Measurements from ENCODE around the gene COQ4.

COQ4 gene

DNA sequence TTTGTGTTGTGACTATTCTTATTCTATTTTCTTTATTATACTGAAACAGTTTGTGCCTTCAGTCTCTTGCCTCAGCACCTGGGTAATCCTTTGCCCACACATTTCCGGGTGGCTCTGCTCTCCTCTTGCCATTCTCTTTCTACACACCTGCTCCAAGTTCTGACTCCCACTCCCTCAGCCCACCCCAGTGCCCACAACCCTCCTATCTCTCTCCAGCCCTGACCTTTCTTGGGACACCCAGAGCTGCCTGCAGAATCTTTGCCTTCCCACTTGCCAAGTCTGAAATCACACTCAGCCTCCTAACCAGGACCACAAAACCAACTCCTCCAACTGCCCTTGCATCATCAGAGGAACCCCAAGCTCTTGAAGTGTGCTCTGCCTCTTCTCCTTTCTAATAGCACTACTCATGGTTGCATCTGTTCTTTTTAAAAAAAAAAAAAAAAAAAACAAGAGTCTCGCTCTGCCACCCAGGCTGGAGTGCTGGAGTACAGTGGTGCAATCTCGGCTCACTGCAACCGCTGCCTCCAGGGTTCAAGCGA lies 42.5 kb upstream of the COQ4 start:
- Histone ChIP-seq H3K9me2 (replicated peaks; ENCODE audit: low read depth, low read length) (no peaks in the 10 kb centered on the region), H4K20me1 (ENCODE audit: insufficient read depth, low read length, poor library complexity, severe bottlenecking) (peaks cover 3% of the 10 kb centered on the region), H3F3A (ENCODE audit: low read depth) (no peaks in the 10 kb centered on the region), H3K36me3 (ENCODE audit: insufficient read depth, low read length) (no peaks in the 10 kb centered on the region), H3K4me3 (ENCODE audit: low read length, poor library complexity, severe bottlenecking) (no peak overlapping the region), H2AFZ (ENCODE audit: low read length) (no peak overlapping the region), H3K9ac (ENCODE audit: low read depth, low read length, poor library complexity, severe bottlenecking) (no peak overlapping the region), H3K9me3 (ENCODE audit: insufficient read depth, low read depth, low read length) (no peaks in the 10 kb centered on the region), H3K27me3 (ENCODE audit: insufficient read depth, low read length, poor library complexity, severe bottlenecking) (no peaks in the 10 kb centered on the region), H3K79me2 (ENCODE audit: insufficient read depth, low read length) (peaks cover 14% of the 10 kb centered on the region), H3K4me2 (ENCODE audit: low read depth, low read length, poor library complexity, severe bottlenecking) (no peak overlapping the region), H3K4me1 (ENCODE audit: insufficient read depth, low read length, poor library complexity, severe bottlenecking) (peaks cover 9% of the 10 kb centered on the region)
- TF ChIP-seq, protein P1, sequence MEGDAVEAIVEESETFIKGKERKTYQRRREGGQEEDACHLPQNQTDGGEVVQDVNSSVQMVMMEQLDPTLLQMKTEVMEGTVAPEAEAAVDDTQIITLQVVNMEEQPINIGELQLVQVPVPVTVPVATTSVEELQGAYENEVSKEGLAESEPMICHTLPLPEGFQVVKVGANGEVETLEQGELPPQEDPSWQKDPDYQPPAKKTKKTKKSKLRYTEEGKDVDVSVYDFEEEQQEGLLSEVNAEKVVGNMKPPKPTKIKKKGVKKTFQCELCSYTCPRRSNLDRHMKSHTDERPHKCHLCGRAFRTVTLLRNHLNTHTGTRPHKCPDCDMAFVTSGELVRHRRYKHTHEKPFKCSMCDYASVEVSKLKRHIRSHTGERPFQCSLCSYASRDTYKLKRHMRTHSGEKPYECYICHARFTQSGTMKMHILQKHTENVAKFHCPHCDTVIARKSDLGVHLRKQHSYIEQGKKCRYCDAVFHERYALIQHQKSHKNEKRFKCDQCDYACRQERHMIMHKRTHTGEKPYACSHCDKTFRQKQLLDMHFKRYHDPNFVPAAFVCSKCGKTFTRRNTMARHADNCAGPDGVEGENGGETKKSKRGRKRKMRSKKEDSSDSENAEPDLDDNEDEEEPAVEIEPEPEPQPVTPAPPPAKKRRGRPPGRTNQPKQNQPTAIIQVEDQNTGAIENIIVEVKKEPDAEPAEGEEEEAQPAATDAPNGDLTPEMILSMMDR (conservative IDR thresholded peaks at IDR 0.05; ENCODE audit: low read length): no peak
- no peak for TF ChIP-seq EZH2phosphoT487 (IDR thresholded peaks at IDR 0.05; ENCODE audit: borderline replicate concordance)

DNA sequence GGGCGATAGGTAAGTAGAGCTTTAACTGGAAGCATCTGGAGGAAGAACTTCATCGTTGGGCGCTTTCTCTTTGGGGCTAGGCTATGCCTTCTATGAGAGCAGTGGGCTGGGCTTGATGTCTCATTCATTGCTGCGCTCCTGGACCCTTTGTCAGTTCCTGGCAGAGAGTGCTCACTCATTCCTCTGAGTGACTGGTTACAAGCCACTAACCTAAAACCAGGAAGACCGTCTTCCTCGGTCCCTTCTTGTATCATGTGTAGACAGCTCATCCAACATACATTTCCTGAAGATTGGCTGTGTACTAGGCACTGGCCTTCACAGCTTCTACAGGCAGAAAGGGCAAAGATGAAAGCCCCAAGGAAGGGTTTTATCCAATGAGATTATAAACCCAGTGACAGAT lies 40.1 kb upstream of the COQ4 start:
- H3K9me3 ChIP-seq (ENCODE audit: insufficient read depth, low read depth, low read length): no peaks in the 10 kb centered on the region
- H3K79me2 ChIP-seq (ENCODE audit: insufficient read depth, low read length): no peaks in the 10 kb centered on the region
- H2AFZ ChIP-seq (ENCODE audit: low read length): no peak overlapping the region
- H3K36me3 ChIP-seq (ENCODE audit: insufficient read depth, low read length): no peaks in the 10 kb centered on the region
- no peak for TF ChIP-seq EZH2phosphoT487 (IDR thresholded peaks at IDR 0.05; ENCODE audit: borderline replicate concordance)
- TF ChIP-seq, protein P1 (conservative IDR thresholded peaks at IDR 0.05; ENCODE audit: low read length): no peak
- no peaks in the 10 kb centered on the region for H3K4me1 ChIP-seq (ENCODE audit: insufficient read depth, low read length, poor library complexity, severe bottlenecking)
- no peak overlapping the region for H3K4me3 ChIP-seq (ENCODE audit: low read length, poor library complexity, severe bottlenecking)
- no peaks in the 10 kb centered on the region for H4K20me1 ChIP-seq (ENCODE audit: insufficient read depth, low read length, poor library complexity, severe bottlenecking)
- no peak overlapping the region for H3K4me2 ChIP-seq (ENCODE audit: low read depth, low read length, poor library complexity, severe bottlenecking)
- H3K9ac ChIP-seq (ENCODE audit: low read depth, low read length, poor library complexity, severe bottlenecking): no peak overlapping the region
- no peaks in the 10 kb centered on the region for H3K27me3 ChIP-seq (ENCODE audit: insufficient read depth, low read length, poor library complexity, severe bottlenecking)
- H3K9me2 ChIP-seq (replicated peaks; ENCODE audit: low read depth, low read length): no peaks in the 10 kb centered on the region
- H3F3A ChIP-seq (ENCODE audit: low read depth): no peaks in the 10 kb centered on the region

DNA sequence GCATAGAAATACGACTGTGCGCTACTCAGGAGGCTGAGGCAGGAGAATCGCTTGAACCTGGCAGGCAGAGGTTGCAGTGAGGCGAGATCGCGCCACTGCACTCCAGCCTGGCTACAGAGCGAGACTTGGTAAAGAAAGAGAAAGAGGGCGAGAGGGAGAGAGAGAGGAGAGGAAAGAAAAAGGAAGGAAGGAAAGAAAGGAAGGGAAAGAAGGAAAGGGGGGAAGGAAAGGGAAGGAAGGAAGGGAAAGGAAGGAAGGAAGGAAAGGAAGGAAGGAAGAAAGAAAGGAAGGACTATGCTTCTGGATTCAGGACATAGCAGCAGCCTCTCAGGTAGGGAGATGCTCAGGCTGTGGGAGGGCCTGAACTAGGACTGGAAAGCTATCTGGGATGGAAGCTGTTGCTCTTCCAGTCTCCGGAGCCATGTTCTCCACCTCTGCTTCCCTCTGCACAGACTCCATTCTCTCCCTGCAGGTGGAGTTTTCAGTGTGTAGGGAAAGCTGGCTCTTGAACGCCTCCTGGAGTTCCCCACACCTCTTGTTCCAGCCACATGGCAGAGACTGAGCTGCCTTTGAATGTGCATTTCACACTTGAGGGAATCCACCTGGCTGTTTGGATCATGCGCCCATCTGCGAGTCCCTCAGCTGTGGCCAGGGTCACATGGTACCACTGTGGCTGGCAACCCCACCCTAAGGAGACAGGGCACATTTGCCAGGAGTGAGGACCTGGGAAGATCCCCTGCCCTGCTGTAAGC lies 37.4 kb upstream of the COQ4 start:
- H3K4me2 ChIP-seq (ENCODE audit: low read depth, low read length, poor library complexity, severe bottlenecking): no peak overlapping the region
- peaks cover 4% of the 10 kb centered on the region for H3K4me1 ChIP-seq (ENCODE audit: insufficient read depth, low read length, poor library complexity, severe bottlenecking)
- TF ChIP-seq, protein P1 (conservative IDR thresholded peaks at IDR 0.05; ENCODE audit: low read length): no peak
- no peak for TF ChIP-seq EZH2phosphoT487 (IDR thresholded peaks at IDR 0.05; ENCODE audit: borderline replicate concordance)
- H3K79me2 ChIP-seq (ENCODE audit: insufficient read depth, low read length): no peaks in the 10 kb centered on the region
- no peaks in the 10 kb centered on the region for H3K27me3 ChIP-seq (ENCODE audit: insufficient read depth, low read length, poor library complexity, severe bottlenecking)
- no peaks in the 10 kb centered on the region for H3K36me3 ChIP-seq (ENCODE audit: insufficient read depth, low read length)
- no peaks in the 10 kb centered on the region for H3K9me3 ChIP-seq (ENCODE audit: insufficient read depth, low read depth, low read length)
- no peak overlapping the region for H3K9ac ChIP-seq (ENCODE audit: low read depth, low read length, poor library complexity, severe bottlenecking)
- no peaks in the 10 kb centered on the region for H4K20me1 ChIP-seq (ENCODE audit: insufficient read depth, low read length, poor library complexity, severe bottlenecking)
- H3K4me3 ChIP-seq (ENCODE audit: low read length, poor library complexity, severe bottlenecking): no peak overlapping the region
- no peak overlapping the region for H2AFZ ChIP-seq (ENCODE audit: low read length)
- no peaks in the 10 kb centered on the region for H3F3A ChIP-seq (ENCODE audit: low read depth)
- no peaks in the 10 kb centered on the region for H3K9me2 ChIP-seq (replicated peaks; ENCODE audit: low read depth, low read length)

Measured in Loucy (cell line).